AG09319 (cell line): Measurements from ENCODE around the gene SKP1.

Experiments
- DNase-seq: peaks from one replicate; pipeline ENCODE4 v3.0.0-alpha.2; 2010; ENCODE audit warnings: low read depth; ENCODE audit errors: extremely low read depth
- CTCF ChIP-seq: IDR thresholded peaks from 2 replicates; pipeline ENCODE4 v1.5.1; 2011; ENCODE audit warnings: low read depth, mild to moderate bottlenecking, inconsistent platforms, low read length, moderate library complexity

SKP1 gene

GRCh38 chr5:134123360-134123759 lies 53.4 kb downstream of the SKP1 start:
- TF ChIP-seq CTCF = no peak
- DNase-seq = no peak

GRCh38 chr5:134122530-134122929 lies 54.2 kb downstream of the SKP1 start:
- DNase-seq = no peak
- TF ChIP-seq CTCF = no peak

- no peak for DNase-seq
- TF ChIP-seq CTCF = no peak
Observed at GRCh38 chr5:134120386-134121138, 56.2 kb downstream of the SKP1 start.

- no peak for TF ChIP-seq CTCF
Observed at GRCh38 chr5:134119720-134120119, 57.0 kb downstream of the SKP1 start.

GRCh38 chr5:134118212-134118835 lies 58.4 kb downstream of the SKP1 start:
- DNase-seq = no peak
- TF ChIP-seq CTCF = no peak

More at GRCh38 chr5:134119720-134120119, 57.0 kb downstream of the SKP1 start:
- DNase-seq = no peak

- TF ChIP-seq CTCF = no peak
- no peak for DNase-seq
Observed at GRCh38 chr5:134116789-134117761, 59.7 kb downstream of the SKP1 start.
